ENCODE results near the gene NBPF10. TPM values are rescaled to one million over a fixed set of nuclear protein-coding genes. Genes with fewer than 3 reads are reported as not detected.

Gene NBPF10
- total RNA-seq: 0.30 and 0.34 TPM in 2 replicates

GRCh38 chr1:146144465-146144864 lies at the start of gene NBPF10:
Gene NBPF10, minus strand, starts transcription at chr1:146144804. Its CDS starts 35 bp downstream, at chr1:146144769.

Other genes with a start within 250 kb of the NBPF10 start
- 25.7 and 25.9 TPM in 2 replicates for gene ITGA10, start 234.8 kb downstream of the NBPF10 start, total RNA-seq
- gene PEX11B, start 226.1 kb downstream of the NBPF10 start, total RNA-seq: 29.6 and 32.3 TPM in 2 replicates
- gene RBM8A, start 217.3 kb downstream of the NBPF10 start, total RNA-seq: 181 and 204 TPM in 2 replicates
- 25.1 and 25.9 TPM in 2 replicates for gene LIX1L, start 186.8 kb downstream of the NBPF10 start, total RNA-seq
- gene ANKRD34A, start 180.2 kb downstream of the NBPF10 start, total RNA-seq: 0.59 and 1.3 TPM in 2 replicates
- 23.2 and 26.1 TPM in 2 replicates for gene POLR3GL, start 180.1 kb downstream of the NBPF10 start, total RNA-seq
- 132 and 141 TPM in 2 replicates for gene TXNIP, start 148.2 kb downstream of the NBPF10 start, total RNA-seq
- gene HJV, start 123.1 kb downstream of the NBPF10 start, total RNA-seq: not detected in 2 replicates
- 17.8 and 18.9 TPM in 2 replicates for gene NOTCH2NLA, start 84.2 kb upstream of the NBPF10 start, total RNA-seq